ENCODE data around the gene ANK3.

GRCh38 chr10:60135020-60135419 lies 254.7 kb downstream of the ANK3 start:
- TF ChIP-seq, protein P1, sequence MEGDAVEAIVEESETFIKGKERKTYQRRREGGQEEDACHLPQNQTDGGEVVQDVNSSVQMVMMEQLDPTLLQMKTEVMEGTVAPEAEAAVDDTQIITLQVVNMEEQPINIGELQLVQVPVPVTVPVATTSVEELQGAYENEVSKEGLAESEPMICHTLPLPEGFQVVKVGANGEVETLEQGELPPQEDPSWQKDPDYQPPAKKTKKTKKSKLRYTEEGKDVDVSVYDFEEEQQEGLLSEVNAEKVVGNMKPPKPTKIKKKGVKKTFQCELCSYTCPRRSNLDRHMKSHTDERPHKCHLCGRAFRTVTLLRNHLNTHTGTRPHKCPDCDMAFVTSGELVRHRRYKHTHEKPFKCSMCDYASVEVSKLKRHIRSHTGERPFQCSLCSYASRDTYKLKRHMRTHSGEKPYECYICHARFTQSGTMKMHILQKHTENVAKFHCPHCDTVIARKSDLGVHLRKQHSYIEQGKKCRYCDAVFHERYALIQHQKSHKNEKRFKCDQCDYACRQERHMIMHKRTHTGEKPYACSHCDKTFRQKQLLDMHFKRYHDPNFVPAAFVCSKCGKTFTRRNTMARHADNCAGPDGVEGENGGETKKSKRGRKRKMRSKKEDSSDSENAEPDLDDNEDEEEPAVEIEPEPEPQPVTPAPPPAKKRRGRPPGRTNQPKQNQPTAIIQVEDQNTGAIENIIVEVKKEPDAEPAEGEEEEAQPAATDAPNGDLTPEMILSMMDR (conservative IDR thresholded peaks at IDR 0.05), result no peak
- no peak for TF ChIP-seq EZH2 (IDR thresholded peaks at IDR 0.05; ENCODE audit: low read depth)
